Measurements from ENCODE around the gene NPTX1. TPM values are rescaled to one million over a fixed set of nuclear protein-coding genes. Genes with fewer than 3 reads are reported as not detected.

NPTX1 gene
- total RNA-seq, 2 donors from 2014 or later: 0.56 to 0.68 TPM

DNA sequence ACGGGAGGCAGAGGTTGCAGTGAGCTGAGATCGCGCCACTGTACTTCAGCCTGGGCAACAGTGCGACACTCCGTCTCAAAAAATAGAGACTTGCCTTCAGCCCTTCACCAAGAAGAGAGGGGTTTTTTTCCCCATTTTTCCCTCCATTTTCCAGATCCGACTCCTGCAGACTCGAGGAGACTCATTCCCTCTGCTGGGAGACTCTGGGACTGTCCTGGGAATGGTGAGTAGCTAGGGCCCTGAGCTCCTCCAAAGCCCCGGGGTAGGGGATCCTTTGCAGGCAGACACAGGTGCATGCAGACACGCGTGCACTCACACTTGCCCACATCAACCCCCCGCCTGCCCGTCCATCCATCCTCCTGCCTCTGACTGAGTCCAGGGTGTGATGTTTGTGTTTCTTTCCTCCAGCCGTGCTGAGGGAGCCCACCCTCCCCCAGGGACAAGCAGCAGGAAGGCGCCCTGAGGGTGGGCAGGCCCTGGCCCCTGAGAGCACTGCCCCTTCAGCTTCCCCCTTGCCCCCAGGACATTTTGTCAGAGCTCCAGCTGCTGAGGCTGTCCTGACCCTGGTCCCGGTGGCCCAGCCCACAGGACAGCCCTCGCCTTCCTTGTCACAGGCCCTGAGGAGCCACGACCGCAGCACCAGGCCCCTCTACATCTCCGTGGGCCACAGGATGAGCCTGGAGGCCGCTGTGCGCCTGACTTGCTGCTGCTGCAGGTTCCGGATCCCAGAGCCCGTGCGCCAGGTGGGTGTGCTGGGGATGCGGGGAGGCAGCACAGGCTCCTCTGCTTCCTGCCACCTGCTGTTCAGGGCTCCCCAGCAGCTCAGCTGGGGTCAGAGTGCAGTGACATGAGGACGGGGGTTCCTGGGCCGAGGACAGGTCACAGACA lies 51.3 kb downstream of the NPTX1 start:
- peaks cover 6% of the 10 kb centered on the region for H3K36me3 ChIP-seq

DNA sequence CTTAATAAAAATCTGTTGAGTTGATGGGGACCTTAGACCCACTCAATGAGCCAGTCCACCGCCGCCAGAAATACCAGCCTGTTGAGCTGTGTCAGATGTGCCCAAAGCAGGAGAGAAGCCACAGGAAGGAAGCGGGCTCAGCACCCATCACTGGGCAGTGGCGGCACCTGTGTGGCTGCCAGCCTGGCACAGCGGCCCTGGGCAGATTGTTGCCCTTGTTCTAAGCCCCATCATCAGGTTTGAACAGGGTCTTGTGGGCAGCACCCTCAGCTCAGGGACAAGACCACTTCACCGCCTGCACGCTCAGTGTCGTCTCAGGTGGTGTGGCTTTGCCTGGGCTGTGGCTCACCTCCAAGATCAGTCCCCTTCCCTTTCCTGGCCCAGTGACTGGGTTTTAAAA lies 52.1 kb downstream of the NPTX1 start:
- no peak overlapping the region for H3K4me3 ChIP-seq
- DNase-seq (ENCODE audit: low spot score): no peak
- H3K9me3 ChIP-seq: no peaks in the 10 kb centered on the region
- TF ChIP-seq, protein P1, sequence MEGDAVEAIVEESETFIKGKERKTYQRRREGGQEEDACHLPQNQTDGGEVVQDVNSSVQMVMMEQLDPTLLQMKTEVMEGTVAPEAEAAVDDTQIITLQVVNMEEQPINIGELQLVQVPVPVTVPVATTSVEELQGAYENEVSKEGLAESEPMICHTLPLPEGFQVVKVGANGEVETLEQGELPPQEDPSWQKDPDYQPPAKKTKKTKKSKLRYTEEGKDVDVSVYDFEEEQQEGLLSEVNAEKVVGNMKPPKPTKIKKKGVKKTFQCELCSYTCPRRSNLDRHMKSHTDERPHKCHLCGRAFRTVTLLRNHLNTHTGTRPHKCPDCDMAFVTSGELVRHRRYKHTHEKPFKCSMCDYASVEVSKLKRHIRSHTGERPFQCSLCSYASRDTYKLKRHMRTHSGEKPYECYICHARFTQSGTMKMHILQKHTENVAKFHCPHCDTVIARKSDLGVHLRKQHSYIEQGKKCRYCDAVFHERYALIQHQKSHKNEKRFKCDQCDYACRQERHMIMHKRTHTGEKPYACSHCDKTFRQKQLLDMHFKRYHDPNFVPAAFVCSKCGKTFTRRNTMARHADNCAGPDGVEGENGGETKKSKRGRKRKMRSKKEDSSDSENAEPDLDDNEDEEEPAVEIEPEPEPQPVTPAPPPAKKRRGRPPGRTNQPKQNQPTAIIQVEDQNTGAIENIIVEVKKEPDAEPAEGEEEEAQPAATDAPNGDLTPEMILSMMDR (IDR thresholded peaks at IDR 0.05): no peak
- ATAC-seq (ENCODE audit: insufficient number of reproducible peaks, low FRiP score, low read depth): no peak
- H3K36me3 ChIP-seq: no peaks in the 10 kb centered on the region
- H3K27me3 ChIP-seq (replicated peaks; ENCODE audit: insufficient read depth): no peaks in the 10 kb centered on the region
- H3K4me1 ChIP-seq (ENCODE audit: control insufficient read depth in 1 of 2, low read depth in 2 of 2): peaks cover 6 to 10% of the 10 kb centered on the region in 2 donors
- H3K27ac ChIP-seq: no peak overlapping the region

More for the DNA sequence above, 51.3 kb downstream of the NPTX1 start:
- Histone ChIP-seq H3K9me3 (no peaks in the 10 kb centered on the region), H3K27me3 (replicated peaks; ENCODE audit: insufficient read depth) (no peaks in the 10 kb centered on the region), H3K4me3 (no peak overlapping the region), H3K4me1 (ENCODE audit: control insufficient read depth in 1 of 2, low read depth in 2 of 2) (peaks cover 6 to 10% of the 10 kb centered on the region in 2 donors), H3K27ac (no peak overlapping the region)
- ATAC-seq (ENCODE audit: insufficient number of reproducible peaks, low FRiP score, low read depth) (no peak), DNase-seq (ENCODE audit: low spot score) (no peak)
- TF ChIP-seq, protein P1 (IDR thresholded peaks at IDR 0.05): no peak

DNA sequence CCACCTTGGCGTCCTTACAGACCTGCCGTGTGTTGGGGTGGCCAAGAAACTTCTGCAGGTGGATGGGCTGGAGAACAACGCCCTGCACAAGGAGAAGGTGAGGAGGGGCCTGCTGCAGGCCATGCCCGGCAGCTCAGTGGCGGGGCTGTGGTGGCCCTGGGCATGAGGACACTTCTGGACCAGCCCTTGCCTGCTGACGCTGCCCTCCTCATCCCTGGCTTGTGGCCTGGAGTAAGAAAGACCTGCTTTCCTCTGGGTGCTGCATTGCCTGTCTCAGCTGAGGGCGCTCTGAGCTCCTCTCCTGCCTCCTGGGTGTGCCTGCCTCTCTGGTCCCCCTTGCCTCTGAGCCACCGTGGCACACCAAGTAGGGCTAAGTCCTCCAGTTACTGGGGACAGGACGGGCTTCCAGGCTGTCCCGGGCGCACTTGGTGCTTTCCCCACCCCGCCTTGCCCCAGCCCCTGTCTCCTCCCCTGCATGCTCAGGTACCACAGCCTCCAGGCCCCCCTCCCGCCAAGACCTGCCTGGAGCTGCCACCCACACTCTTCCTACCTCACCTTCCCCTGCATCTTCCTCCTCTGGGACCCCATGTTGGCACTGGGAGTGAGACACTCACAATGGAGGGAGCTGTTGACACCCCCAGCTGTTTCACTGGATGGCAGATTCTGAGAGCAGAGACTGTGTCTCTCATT lies 52.7 kb downstream of the NPTX1 start:
- ATAC-seq (ENCODE audit: insufficient number of reproducible peaks, low FRiP score, low read depth): no peak
- Histone ChIP-seq H3K4me1 (ENCODE audit: control insufficient read depth in 1 of 2, low read depth in 2 of 2) (peaks cover 6 to 10% of the 10 kb centered on the region in 2 donors), H3K4me3 (no peak overlapping the region), H3K27ac (no peak overlapping the region), H3K27me3 (replicated peaks; ENCODE audit: insufficient read depth) (no peaks in the 10 kb centered on the region), H3K36me3 (no peaks in the 10 kb centered on the region), H3K9me3 (no peaks in the 10 kb centered on the region)
- no peak for DNase-seq (ENCODE audit: low spot score)
- TF ChIP-seq, protein P1 (IDR thresholded peaks at IDR 0.05): no peak

DNA sequence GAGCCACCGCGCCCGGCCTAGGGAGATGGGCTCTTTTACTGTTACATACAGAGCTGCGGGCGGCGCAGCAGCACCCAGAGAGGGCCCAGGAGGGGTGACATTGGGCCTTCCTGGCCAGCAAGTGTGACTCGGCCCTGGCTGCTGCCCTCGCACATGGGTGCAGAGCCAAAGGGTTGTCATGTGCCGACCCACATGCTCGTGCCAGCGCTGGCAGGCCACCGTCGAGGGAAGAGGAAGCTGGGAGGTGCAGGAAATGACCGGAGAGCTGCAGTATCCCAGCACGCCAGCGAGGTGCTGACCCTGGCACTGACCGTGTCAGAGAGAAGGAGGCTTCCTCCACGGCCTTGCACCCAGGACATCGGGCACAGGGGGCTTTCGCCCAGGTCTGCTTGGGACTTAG lies 53.4 kb downstream of the NPTX1 start:
- peaks cover 6 to 10% of the 10 kb centered on the region in 2 donors for H3K4me1 ChIP-seq (ENCODE audit: control insufficient read depth in 1 of 2, low read depth in 2 of 2)
- no peaks in the 10 kb centered on the region for H3K9me3 ChIP-seq
- no peaks in the 10 kb centered on the region for H3K36me3 ChIP-seq
- no peak overlapping the region for H3K4me3 ChIP-seq
- TF ChIP-seq, protein P1 (IDR thresholded peaks at IDR 0.05): no peak
- ATAC-seq (ENCODE audit: insufficient number of reproducible peaks, low FRiP score, low read depth) (no peak), DNase-seq (ENCODE audit: low spot score) (no peak)
- H3K27me3 ChIP-seq (replicated peaks; ENCODE audit: insufficient read depth): no peaks in the 10 kb centered on the region
- H3K27ac ChIP-seq: no peak overlapping the region

DNA sequence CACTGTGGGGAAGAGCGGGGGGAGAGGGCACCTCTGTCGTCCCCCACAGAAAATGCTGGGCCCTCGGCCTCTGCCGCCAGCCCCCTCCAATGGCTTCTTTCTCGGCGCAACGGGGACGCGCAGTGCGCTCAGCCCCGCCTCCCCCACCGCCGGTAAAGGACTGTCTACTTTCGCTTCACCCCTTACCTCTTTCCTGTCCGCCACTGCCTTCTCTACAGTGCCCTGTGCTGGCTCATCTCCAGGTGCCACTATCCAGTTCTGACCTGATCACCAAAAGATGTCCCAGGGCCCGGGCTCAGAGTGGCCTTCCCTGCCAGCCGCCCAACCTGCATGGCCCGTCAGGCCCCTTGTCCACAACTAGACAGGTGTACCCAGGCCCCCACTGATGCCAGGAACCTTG lies 54.1 kb downstream of the NPTX1 start:
- ATAC-seq (ENCODE audit: insufficient number of reproducible peaks, low FRiP score, low read depth) (no peak), DNase-seq (ENCODE audit: low spot score) (no peak)
- TF ChIP-seq, protein P1 (IDR thresholded peaks at IDR 0.05): no peak
- Histone ChIP-seq H3K4me3 (no peak overlapping the region), H3K36me3 (no peaks in the 10 kb centered on the region), H3K27ac (no peak overlapping the region), H3K27me3 (replicated peaks; ENCODE audit: insufficient read depth) (no peaks in the 10 kb centered on the region), H3K4me1 (ENCODE audit: control insufficient read depth in 1 of 2, low read depth in 2 of 2) (peaks cover 6 to 10% of the 10 kb centered on the region in 2 donors), H3K9me3 (no peaks in the 10 kb centered on the region)

All from thoracic aorta (tissue), 2 donors.